ELF-1 (cell line): Measurements from ENCODE around the gene SORCS2.
A peak's percentile ranks its signal among the peaks of the same experiment; 100 is the strongest.
"Not testable (repeated sequence)": the region's sequence is repeated elsewhere in the genome, so short reads cannot be mapped to it uniquely, and the experiment has no call there.

Experiments
- DNase-seq: peaks from one replicate; pipeline ENCODE4 v3.0.0-alpha.2; 2016; ENCODE audit warnings: low read depth, low spot score

Gene SORCS2

DNA sequence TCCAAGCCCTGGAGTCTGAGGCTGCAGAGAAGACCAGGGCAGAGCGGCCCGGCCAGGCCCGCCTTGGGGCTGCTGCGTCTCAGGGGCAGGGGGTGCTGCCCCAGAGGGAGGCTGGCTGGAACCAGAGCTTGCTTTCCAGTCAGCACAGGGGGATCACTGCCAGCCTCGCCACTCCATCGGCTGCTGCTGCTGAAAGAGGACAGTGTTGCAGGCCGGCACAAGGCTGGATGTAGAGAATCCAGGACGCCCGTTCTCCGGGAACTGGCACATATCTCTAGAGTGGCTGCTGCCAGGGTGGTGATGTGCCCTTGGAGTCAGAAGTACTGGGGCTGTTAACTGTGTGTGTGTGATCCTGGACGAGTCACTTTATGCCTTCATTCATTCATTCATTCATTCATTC, 31.9 kb upstream of the SORCS2 start:
- DNase-seq = no peak

DNA sequence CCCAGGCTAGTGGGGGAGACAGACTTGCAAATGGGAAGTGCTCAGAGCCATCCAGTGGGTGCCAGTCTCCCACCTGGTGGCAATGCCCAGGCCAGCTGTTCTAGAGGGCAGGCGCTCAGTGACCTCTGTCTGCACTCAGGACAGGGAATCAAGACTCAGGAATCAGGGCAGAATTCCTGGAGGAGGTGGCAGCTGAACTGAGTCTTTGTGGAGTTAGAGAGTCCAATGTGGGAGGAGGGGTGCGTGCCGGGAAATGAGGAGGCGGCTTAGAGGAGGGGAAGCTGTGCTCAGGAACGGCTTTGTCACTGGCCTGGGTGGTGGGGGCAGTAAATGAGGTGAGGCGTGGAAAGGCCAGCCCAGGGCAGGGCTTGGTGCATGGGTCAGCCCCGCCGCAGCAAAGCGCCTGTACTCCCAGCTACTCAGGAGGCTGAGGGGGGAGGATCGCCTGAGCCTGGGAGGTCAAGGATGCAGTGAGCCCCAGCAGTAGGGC, 31.3 kb upstream of the SORCS2 start:
- DNase-seq = no peak

DNA sequence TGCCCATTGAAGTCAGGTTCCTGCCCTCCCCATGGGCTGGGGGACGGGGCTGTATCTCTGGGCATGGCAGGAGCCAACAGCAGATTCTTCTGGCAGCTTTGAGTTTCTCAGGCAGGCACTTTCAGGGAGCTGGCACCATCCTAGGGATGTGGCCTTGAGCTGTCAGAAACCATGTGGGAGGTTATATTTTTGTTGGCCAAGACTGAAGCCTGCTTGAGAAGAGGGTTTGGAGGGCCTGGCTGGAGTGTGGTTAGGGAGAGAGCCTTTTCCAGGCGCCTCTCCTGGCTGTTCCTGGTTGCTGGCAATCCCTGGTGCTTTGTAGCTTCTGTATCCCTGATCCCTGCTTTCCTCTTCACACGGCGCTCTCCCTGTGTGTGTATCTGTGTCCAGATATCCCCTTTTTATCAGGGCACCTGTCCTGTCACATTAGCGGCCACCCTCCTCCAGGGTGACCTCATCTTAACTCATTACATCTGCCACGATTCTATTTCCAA, 30.6 kb upstream of the SORCS2 start:
- DNase-seq = no peak

DNA sequence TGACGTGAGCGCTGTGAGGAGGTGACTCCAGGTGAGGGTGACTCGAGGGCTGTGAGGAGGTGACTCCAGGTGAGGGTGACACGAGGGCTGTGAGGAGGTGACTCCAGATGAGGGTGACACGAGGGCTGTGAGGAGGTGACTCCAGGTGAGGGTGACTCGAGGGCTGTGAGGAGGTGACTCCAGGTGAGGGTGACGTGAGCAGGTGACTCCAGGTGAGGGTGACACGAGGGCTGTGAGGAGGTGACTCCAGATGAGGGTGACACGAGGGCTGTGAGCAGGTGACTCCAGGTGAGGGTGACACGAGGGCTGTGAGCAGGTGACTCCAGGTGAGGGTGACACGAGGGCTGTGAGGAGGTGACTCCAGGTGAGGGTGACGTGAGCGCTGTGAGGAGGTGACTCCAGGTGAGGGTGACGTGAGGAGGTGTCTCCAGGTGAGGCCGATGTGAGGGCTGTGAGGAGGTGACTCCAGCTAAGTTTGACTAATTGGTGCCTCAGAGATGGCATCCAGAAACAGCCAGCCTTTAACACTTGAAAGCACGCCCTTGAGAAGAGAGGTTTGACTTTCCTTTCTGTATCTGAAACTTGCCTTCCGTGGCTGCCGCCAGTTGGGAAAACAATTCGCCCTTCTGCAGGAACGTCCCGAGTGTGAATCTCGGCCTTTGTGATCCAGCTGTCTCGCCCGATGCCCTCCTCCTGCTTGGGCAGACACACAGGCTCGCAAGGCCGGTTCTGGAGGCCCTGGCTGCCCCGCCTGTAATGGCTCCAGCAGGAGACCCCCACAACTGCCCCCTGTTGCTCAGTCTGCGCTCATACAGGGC, 27.1 kb upstream of the SORCS2 start:
- not testable (repeated sequence) for DNase-seq

DNA sequence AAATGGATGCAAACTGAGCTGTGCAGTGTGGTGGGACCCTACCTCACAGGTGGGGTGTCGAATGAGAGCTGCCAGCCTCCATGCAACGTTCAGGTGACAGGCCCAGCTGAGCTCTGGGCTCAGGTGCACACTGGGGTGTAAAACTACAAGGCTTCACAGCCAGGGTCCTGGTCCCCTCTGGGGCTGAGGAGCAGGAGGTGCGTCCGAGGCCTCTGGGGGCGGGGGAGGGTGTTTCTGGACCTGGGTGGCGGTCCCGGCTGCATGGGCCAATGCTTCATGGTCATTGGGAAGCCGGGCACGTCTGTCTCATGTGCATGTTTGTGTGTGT, 26.5 kb upstream of the SORCS2 start:
- DNase-seq = no peak

DNA sequence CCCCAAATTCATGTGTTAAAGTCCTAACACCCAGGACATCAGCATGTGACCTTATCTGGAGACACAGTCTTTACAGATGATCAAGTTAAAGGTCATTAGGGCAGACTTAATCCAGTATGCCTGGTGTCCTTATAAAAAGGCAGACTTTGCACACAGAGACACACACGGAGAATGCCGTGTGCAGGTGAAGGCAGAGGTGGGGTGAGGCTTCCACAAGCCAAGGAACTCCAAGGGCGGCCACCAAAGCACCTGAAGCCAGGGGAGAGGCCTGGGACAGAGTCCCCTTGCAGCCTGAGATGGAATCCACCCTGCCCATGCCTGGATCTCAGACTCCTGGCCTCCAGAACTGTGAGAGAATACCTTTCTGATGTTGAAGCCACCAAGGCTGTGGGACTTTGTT, 26.1 kb upstream of the SORCS2 start:
- no peak for DNase-seq

DNA sequence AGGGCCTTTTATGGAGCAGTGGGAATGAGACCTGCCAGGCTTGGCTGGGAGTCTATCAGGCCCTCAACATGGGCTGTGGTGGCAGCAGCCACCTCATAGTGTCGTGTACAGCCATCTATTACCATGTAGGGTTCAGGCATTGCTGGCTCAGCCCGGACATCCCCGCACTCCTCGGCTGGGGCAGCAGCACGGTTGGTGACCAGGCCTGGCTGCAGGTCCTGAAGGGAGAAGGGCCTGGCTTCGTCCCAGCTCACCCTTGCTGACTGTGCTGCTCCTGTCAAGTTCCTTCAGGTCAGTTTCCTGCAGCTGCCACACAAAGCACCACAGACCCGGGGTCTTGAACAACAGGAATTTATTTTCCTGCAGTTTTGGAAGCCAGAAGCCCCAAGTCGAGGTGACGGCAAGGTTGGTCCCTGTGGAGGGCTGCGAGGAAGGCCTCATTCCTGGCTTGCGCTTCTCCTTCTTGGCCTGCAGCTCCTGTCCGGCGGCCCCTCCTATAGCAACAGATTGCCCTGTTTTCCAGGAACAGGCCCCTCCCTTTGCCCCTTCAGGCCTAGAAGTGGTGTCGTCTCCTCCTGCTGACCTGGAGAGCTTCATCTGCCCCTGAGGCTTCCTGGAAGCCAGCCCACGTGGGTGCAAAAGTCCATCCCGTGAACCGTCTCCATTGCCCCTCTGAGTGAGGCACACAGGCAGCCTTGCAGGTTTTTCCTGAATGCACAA, 25.2 kb upstream of the SORCS2 start:
- peak; percentile 77 for DNase-seq

DNA sequence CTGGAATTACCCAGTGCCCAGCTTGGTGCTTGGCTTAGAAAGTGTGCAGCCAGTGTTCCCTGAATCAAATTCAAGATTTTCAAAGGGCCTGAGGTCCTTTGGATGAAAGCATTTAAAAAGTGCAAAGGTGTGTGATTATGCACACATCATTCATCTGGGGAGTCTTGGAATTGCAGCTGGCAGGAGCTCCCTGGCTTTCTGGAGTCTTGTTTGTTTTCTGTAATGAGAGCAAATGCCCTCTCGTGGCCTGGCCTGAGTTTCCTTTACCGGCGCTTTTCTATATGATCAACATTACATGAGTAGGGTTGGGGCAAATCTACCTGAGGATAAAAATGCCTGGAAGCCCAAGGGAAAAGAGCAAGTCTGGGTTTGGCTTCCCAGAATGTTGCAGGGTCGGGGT, 24.6 kb upstream of the SORCS2 start:
- DNase-seq = peak; percentile 22

DNA sequence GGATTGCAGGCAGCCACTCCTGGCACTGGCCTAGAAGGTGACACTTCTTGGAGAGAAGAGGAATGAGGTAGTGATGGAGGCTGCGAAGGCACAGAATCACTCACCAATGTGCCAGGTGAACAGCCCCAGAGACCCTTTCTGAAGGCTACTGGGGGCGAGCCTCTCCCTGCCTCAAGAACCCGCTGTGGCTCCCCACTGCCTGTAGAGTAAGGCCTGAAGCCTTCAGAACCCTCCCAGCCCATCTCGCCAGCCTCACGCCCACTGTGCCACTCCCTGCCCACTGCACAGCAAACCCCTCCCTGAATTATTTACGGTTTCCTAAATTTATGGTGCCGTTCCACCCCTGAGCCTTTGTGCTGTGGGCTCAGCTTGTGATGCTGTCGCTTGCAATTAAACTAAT, 24.2 kb upstream of the SORCS2 start:
- no peak for DNase-seq

DNA sequence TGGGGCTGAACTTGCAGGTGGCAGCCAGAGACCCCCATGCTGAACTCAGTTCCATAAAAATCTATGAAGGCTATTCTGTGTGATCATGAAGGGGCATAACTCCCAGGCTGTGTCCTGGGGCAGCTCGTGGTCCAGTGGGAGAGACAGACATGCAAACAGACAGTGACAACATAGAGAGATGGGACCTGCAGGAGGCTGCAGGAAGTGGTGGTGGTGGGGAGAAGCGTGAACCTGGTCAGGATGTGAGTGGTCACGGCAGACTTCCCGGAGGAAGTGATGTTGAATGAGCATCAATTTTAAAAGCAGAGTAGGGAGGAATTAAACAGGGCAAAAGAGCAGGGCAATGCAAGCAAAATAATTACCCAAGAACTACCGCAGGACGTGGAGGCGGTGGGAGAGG, 23.2 kb upstream of the SORCS2 start:
- no peak for DNase-seq

DNA sequence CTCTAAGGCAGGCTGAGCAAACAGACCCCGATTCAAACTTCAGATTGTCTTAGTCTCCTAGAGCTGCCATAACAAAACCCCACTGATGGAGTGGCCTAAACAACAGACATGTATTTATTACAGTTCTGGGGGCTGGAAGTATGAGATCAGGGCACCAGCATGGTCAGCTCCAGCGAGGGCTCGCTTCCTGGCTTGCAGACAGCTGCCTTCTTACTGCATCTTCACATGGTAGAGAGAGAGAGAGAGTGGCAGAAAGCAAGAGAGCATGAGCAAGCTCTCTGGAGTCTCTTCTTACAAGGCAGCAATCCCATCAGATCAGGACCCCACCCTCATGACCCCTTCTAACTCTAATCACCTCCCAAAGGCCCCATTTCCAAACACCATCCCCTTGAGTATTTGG, 22.3 kb upstream of the SORCS2 start:
- no peak for DNase-seq

DNA sequence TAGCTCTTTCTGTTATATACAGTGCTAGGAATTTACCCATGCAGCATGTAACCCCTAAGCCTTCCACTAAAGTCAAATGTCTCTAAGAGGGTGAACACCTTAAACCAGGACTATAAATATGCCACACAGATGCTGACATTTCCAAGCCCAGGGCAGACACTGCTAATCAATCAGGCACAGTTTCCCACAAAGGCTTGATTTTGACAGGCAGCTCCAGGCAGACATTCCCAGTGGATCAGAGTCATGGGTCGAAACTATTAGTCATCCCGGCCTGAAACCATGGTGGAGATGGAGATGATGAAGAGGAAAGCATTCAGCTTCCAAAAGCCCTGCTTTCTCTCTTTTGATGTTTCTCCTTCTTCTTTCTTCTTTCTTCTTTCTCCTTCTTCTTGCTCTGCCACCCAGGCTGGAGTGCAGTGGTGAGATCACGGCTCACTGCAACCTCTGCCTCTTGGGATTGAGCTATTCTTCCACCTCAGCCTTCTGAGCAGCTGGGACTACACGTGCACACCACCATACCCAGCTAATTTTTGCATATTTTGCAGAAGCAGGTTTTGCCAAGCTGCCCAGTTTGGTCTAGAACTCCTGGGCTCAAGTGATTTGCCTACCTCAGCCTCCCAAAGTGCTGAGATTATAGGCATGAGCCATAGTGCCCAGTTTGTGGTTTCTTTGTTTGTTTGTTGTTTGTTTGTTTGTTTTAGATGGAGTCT, 21.0 kb upstream of the SORCS2 start:
- DNase-seq = peak; percentile 30

DNA sequence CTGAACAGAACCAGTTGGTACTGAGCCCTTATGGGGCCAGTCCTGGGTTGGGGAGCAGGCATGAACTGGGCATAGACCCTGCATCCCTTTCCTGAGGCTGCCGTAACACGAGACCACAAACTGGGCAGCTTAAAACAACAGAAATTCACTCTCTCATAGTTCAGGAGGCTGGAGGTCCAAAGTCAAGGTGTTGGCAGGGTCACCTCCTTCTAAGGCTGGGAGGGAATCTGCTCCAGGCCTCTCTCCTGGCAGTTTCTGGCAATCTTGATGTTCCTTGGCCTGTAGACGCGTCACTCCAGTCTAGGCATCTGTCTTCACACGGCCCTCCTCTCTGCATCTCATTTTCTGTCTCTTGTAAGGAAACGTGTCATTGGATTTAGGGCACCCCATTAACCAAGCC, 19.8 kb upstream of the SORCS2 start:
- DNase-seq = no peak

DNA sequence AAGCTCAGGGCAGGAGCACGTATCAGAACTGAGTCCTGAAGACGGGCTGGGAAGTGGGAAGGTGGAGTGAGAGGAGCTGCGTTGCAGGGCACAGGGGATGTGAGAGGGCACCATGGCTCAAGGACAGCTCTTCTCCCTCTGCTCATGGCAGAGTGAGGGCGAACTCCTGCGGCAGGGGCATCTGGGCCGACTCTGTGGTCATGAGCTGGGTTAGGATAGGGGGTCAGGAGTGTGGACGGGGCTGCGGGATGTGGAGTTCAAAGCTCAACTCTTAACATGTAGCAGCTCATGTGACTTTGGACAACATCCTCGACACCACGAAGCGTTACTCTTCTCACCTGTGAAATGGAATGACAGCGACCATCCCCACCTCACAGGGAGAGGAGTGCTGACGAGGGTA, 19.4 kb upstream of the SORCS2 start:
- DNase-seq = no peak

DNA sequence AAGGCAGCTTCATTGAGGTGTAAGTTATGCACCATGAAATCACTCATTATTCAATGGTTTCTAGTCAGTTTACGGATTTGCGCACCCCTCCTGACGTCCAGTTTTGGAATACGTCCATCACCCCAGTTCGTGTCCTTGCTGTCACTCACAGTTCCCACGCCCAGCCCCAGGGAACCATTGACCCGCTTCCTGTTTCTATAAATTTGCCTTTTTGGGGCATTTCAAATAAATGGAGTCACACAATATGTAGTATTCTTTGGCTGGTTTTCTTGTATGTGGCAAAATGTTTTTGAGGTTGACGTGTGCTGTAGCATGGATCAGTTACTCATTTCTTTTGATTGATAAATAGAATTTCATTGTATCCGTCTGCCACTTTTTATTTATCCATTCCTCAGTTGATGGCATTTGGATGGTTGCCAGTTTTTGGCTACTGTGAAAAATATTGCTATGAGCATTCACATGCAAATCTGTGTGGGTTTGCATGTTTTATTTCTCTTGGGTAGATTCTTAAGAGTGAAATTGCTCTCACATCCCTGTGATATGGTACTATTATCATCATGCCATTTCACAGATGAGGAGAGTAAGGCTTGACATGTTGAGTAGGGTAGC, 18.4 kb upstream of the SORCS2 start:
- DNase-seq = no peak

DNA sequence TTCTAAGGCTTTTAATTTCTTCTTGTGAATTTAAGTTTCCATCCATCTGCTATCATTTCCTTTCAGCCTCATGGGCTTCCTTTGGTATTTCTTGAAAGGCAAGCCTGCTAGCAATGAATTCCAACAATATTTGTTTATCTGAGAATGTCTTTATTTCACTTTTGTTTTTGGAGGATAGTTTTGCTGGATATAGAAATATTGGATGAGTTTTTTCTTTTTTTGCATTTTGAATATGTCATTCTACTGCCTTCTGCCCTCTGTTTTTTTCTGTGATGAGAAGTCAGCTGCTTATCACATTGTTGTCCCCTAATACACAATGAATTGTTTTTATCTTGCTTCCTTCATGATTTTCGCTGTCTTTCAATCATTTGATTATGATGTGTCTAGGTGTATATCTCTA, 13.2 kb upstream of the SORCS2 start:
- DNase-seq = no peak

DNA sequence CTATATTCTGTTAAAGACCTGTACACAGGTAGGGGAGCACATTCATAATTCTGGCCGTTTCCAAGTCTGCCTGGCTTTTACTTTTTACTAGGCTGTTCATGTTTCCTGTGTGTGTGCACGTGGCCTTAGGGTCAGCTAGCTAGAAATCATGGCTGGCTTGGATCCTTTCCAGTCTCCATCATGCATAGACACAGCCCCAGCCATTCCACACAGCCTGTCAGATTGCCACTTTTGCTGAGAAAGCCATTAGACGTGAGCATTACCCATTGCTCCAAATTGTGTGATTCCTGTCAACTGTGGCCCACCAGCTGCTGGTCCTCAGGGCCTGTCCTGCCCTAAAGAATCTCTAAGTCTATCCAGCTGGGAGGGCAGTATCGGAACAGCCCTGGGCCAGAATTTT, 11.4 kb upstream of the SORCS2 start:
- no peak for DNase-seq

DNA sequence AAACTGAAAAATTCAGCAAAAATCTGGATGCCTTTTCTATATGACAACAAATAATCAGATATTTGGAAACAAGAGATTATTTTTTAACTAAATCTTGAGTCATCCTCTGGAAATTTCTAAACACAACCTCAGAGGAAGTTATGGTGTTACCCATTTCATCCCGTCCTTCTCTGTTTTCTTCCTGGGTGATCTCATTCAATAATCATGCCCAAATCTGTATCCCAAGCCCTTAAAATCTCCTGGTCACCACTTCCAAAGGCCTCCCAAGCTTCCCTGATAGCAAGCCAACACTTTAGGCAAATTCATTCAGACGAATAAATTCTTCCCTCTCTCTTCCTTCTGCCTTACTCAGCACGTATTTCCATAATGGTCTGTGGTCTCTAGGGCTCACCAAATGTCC, 9.7 kb upstream of the SORCS2 start:
- DNase-seq = no peak

DNA sequence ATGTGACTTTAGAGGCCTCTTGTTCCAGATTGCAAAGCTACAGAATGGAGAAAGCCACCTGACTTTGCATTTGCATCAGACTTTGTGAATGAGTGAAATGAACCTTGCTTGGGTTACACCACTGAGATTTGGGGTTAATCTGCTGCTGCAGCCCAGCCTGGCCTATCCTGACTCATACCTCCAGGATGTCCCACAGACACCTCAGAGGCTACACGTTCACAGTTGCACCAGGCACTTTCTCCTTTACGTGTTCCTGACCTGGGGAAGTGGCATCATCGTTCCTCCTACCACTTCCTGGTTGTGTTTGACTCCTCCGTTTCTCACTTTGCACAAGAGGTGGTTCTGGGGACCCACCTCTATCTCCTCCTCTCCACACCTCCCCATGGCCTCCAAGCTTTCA, 9.2 kb upstream of the SORCS2 start:
- no peak for DNase-seq

DNA sequence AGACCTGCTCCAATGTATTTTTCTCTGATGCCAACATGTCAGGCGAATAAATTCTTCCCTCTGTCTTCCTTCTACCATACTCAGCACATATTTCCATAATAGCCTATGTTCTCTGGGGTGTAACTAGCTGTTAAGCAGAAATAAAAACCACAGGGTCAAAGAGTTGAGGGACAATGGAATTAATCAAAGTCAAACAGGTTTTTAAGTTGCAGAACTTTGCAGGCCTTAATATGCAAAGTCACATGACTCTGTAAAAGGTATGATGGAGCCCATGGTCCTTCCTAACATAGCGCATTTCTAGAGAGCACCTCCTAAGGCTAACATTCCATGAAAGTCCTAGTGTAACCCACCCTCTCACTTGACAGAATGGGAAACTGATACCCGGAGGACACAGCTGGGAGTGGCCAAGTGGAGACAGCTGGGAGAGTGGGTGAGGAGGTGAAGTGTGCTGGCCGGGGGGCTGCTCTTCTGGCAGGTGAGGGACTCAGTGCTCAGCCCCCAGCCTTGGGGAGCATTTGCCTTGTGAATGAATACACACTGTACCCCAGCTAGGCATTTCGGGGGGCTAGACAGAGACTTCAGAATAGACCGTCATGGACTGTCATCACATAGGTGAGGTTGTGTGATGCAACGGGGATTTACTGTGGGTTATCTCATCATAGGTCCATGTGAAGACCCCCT, 8.4 kb upstream of the SORCS2 start:
- DNase-seq = no peak

DNA sequence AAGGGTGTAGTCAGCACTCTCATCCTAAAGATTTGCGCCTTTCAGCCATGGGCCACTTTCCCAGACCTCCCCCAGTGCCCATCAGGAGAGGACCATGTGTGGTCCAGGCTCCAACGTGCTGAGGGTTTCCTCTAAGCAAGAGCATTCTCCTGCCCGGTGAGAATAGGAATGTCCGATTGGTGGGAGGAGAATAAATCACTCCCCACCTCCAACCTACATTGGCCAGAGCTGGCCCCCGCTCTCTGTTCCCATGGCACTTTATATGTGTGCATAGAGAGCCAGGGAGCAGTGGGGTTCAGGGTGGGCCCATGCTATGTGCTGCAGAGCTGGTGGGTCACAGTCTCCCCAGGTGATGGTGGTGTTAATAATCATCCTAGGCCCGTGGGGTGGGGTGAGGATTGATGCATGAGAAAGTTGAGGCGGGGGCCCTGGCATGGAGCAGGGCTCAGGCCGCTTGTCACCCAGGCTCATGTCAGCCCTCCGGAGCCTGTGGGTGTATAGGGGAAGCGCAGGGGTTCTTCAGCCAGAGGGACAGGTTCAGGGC, 6.8 kb upstream of the SORCS2 start:
- no peak for DNase-seq
